GM06990 (cell line): ENCODE results near the gene C12orf75.

Experiments
- DNase-seq: peaks from one replicate; pipeline ENCODE4 v3.0.0-alpha.2; 2011; ENCODE audit not compliant: insufficient read length; ENCODE audit errors: extremely low read depth
- H3K27me3 ChIP-seq: replicated peaks from 2 replicates; pipeline ENCODE4 v1.6.0; 2011; ENCODE audit warnings: low read length; ENCODE audit not compliant: control insufficient read depth, insufficient read depth
- H3K36me3 ChIP-seq: 2 replicates; pipeline ENCODE4 v1.5.1; 2011; ENCODE audit warnings: low read length; ENCODE audit not compliant: control insufficient read depth, insufficient read depth
- H3K4me3 ChIP-seq: replicated peaks from 2 replicates; pipeline ENCODE4 v1.5.1; 2011; ENCODE audit warnings: low read depth, mild to moderate bottlenecking, control low read depth, low read length
- TF ChIP-seq, protein P1 (sequence below): IDR thresholded peaks from 2 replicates; pipeline ENCODE4 v1.5.1; 2011; ENCODE audit warnings: low read length, control low read depth, mild to moderate bottlenecking, inconsistent platforms; ENCODE audit not compliant: insufficient read depth, poor library complexity, severe bottlenecking

Gene C12orf75

GRCh38 chr12:105382771-105383622 lies 52.5 kb downstream of the C12orf75 start:
- Histone ChIP-seq H3K27me3 (no peaks in the 10 kb centered on the region), H3K4me3 (no peak overlapping the region), H3K36me3 (no peaks in the 10 kb centered on the region; the same call in 1 of the 2 replicates)
- TF ChIP-seq, protein P1, sequence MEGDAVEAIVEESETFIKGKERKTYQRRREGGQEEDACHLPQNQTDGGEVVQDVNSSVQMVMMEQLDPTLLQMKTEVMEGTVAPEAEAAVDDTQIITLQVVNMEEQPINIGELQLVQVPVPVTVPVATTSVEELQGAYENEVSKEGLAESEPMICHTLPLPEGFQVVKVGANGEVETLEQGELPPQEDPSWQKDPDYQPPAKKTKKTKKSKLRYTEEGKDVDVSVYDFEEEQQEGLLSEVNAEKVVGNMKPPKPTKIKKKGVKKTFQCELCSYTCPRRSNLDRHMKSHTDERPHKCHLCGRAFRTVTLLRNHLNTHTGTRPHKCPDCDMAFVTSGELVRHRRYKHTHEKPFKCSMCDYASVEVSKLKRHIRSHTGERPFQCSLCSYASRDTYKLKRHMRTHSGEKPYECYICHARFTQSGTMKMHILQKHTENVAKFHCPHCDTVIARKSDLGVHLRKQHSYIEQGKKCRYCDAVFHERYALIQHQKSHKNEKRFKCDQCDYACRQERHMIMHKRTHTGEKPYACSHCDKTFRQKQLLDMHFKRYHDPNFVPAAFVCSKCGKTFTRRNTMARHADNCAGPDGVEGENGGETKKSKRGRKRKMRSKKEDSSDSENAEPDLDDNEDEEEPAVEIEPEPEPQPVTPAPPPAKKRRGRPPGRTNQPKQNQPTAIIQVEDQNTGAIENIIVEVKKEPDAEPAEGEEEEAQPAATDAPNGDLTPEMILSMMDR = peak; percentile 68
- no peak for DNase-seq

GRCh38 chr12:105384220-105384619 lies 53.7 kb downstream of the C12orf75 start:
- no peaks in the 10 kb centered on the region; the same call in 1 of the 2 replicates for H3K36me3 ChIP-seq
- TF ChIP-seq, protein P1 = no peak

DNA sequence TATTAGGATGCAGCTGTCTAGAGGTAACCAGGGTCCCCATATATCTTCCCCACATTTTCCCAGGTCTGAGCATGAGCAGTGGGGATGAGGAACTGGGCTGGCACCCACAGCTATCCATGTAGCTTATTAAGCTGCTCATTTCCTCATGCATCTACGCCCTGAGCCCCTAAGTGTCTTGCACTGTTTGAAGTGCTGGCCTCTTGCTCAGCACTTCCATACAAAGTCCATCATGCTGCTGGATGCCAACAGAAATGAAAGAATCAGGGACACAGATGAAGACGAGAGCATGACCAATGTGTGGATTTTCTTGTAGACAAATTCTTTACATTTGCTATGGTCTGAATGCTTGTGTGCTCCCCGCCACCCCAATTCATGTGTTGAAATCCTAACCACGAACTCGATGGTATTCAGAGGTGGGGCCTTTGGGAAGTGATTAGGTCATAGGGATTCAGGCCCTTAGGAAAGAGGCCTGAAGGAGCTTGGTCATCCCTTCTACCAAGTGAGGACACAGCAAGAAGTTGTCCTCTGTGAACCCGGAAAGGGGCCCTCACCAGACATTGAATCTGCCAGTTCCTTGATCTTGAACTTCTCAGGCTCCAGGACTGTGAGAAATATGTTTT lies 54.5 kb downstream of the C12orf75 start:
- no peaks in the 10 kb centered on the region for H3K27me3 ChIP-seq
- DNase-seq = no peak
- TF ChIP-seq, protein P1 = no peak
- H3K4me3 ChIP-seq = no peak overlapping the region
- H3K36me3 ChIP-seq = no peaks in the 10 kb centered on the region; the same call in 1 of the 2 replicates

More at GRCh38 chr12:105384220-105384619, 53.7 kb downstream of the C12orf75 start:
- Histone ChIP-seq H3K27me3 (no peaks in the 10 kb centered on the region), H3K4me3 (no peak overlapping the region)
- no peak for DNase-seq

DNA sequence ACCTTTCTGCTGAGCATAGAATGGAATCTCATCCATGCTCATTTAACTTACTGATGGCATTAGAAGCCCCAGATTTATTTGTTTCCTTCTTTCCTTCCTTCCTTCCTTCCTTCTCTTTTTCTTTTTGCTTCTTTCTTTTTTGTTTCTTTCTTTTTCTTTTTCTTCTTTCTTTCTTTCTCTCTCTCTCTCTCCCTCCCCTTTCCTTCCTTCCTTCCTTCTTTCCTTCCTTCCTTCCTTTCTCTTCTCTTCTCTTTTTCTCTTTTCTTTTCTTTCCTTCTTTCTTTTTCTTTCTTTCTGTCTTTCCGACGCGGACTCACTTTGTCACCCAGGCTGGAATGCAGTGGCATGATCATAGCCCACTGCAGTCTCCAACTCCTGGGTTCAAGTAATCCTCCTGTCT lies 55.9 kb downstream of the C12orf75 start:
- Histone ChIP-seq H3K4me3 (no peak overlapping the region), H3K36me3 (no peaks in the 10 kb centered on the region; the same call in 1 of the 2 replicates), H3K27me3 (no peaks in the 10 kb centered on the region)
- TF ChIP-seq, protein P1 = no peak
- no peak for DNase-seq

- no peak for DNase-seq
- Histone ChIP-seq H3K36me3 (no peaks in the 10 kb centered on the region; the same call in 1 of the 2 replicates), H3K4me3 (no peak overlapping the region), H3K27me3 (no peaks in the 10 kb centered on the region)
- TF ChIP-seq, protein P1 = no peak
These were observed 60.7 kb downstream of the C12orf75 start for GRCh38 chr12:105391231-105391630.
